LNCAP (cell line): ENCODE results near the gene FMNL2.
A peak's percentile ranks its signal among the peaks of the same experiment; 100 is the strongest.

Source experiments
- TF ChIP-seq, protein P1 (sequence below): fragments of 450-650 bp; IDR thresholded peaks from 2 replicates; pipeline ENCODE4 v1.5.1; 2017; ENCODE audit warnings: mild to moderate bottlenecking

FMNL2 gene

GRCh38 chr2:152433791-152434190 is 98.8 kb downstream of the FMNL2 start:
- TF ChIP-seq, protein P1, sequence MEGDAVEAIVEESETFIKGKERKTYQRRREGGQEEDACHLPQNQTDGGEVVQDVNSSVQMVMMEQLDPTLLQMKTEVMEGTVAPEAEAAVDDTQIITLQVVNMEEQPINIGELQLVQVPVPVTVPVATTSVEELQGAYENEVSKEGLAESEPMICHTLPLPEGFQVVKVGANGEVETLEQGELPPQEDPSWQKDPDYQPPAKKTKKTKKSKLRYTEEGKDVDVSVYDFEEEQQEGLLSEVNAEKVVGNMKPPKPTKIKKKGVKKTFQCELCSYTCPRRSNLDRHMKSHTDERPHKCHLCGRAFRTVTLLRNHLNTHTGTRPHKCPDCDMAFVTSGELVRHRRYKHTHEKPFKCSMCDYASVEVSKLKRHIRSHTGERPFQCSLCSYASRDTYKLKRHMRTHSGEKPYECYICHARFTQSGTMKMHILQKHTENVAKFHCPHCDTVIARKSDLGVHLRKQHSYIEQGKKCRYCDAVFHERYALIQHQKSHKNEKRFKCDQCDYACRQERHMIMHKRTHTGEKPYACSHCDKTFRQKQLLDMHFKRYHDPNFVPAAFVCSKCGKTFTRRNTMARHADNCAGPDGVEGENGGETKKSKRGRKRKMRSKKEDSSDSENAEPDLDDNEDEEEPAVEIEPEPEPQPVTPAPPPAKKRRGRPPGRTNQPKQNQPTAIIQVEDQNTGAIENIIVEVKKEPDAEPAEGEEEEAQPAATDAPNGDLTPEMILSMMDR, result no peak

DNA sequence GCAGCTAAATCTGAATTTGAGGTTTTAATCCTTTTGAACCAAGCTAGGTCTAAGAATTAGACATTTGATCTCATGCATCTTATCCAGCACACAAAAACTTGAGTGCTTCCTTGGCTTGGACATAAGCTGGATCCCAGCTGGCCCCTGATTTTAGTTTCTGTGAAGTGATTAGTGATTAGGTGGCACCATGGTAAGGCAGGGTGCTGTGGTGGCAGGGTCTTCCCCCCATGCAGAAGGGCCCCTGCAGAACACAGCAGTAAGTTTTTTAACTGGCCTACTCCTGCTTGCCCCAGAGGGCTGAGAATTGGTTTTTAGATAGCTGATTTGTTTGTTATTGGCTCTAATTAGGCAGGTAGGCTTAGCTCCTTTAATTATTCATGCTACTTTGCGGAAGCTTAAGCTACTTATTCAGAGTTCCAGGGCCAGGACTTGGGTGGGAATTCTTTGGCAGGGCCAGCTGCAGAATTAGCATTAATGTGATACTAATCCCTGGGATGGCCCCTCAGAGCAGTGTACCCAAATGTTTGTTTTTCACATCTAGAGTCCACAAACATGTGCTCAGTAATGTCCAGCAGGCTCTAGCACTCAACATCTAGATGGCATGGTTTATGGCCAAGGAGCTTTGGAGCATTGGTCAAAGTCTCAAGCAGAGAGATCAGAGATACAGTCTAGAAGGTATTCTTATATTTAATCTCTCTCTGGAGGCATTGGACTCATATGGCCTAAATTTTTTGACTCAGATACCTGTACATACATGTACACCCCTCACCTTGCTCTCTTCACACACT is 99.6 kb downstream of the FMNL2 start:
- TF ChIP-seq, protein P1, result no peak

DNA sequence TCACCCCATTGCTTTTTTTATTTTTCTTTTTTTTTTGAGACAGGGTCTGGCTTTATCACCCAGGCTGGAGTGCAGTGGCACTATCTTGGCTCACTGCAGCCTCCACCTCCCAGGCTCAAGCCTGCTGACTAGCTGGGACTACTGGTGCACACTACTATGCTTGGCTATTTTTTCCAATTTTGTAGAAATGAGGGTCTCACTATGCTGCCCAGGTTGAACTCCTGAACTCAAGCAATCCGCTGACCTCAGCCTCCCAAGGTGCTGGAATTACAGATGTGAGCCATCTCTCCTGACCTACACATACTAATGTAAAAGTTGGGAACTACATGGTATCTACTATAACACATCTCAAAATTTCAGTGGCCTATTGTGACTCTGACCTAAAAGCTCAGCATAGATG is 101.2 kb downstream of the FMNL2 start:
- TF ChIP-seq, protein P1, result no peak

- TF ChIP-seq, protein P1, result no peak
Measured at GRCh38 chr2:152437276-152438108, 102.5 kb downstream of the FMNL2 start.

- TF ChIP-seq, protein P1, result no peak
Measured at GRCh38 chr2:152440049-152440448, 105.1 kb downstream of the FMNL2 start.

- TF ChIP-seq, protein P1, result no peak
Measured at GRCh38 chr2:152440460-152440859, 105.5 kb downstream of the FMNL2 start.

- TF ChIP-seq, protein P1, result peak; percentile 16; the same call in 1 of the 2 replicates
Measured at GRCh38 chr2:152441961-152442360, 107.0 kb downstream of the FMNL2 start.
